OCI-M1 (cell line): Measurements from ENCODE around the gene CDH18.

Experiments
- DNase-seq: peaks from one replicate; lab custom pipeline; 2025; lab: John Stamatoyannopoulos, UW

The CDH18 gene

DNA sequence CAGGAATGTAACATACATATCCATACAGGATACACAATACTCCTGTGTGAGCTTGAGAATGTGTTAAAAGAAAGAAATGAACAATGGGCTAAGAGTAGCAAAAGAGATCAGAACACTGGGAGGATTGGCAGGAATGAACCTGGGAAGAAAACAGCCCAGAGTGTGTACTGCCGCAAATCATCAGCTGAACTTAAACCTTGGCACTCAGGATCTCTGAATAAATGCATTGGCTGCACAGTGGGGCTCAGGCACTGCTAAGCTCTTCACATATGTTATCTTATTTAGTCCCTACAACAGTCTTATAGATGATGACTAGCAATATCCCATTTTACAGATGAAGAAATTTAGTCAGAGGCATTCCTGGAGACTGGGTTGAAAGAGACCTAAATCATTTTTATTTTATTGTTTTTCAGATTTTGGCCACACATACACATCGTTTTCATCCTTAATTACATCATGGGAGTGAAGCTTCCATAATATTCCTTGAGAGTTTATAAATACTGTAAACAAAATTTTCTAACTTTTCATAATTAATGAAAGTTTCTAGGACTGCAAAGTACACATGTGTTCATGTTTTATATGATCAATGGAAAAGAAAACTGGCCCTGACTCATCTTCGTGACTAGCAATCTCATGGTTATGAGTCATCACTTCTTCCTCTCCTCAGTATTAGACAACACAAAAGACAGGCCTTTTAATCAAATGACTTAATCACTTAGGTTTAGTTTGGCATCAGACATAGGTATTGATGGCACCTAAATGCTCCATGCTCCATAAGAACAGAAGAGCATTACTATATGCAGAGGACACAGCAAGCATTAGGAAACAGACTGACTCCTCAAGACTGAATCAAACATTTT, 59.2 kb downstream of the CDH18 start:
- peak; percentile 76 for DNase-seq

DNA sequence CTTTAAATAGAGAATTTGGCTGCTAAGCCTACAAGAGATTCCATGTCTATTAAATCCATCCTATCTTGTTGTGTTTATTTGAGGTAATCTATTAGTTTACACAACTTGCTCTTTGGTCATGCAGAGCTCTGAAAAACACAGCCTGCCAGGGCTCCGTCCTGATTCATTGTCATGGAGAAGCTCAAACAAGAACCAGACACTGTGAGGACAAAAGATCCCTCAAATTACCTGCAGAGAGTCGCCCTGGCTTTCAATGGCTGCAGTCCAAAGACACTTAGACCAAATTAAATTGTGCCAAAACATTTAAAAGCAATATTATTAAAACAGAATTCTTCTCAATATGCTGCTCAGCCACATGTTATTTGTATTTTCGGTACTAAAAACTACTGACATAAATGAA, 60.1 kb downstream of the CDH18 start:
- no peak for DNase-seq

DNA sequence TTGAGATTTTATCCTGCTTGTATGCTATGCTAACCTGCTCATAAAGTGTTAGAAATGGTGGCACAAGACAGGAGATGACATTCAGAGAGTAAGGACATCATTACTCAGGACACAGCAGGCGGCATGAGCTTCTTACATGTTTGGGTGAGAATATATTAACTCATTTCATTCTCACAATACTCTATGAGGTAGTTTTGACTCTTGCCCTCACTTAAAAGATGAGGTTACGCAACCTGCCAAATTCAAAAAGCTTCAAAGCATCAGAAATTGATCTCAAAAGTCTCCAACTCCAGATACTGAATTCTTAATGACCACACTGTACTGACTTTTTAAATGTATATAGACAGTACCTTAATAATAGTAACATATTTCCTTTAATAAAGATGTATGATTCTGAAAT, 60.8 kb downstream of the CDH18 start:
- no peak for DNase-seq

DNA sequence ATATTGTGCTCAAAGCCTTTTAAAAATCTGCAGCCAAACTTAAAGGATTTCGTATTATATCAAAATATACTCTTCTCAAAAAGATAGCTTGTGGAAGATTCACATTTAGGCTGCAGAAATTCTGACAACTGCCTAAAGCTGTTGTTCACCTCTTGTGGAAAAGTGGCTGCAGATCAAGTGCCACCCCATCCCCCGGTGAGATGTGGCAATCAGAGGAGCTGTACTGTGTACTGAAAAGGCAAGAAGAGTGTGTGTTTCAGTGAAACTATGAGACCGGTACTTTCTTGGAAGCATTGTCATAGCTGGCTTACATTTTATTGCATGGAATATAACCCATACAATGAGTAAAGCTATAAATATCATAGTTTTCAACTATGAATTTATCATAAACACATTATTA, 64.3 kb downstream of the CDH18 start:
- DNase-seq: no peak

DNA sequence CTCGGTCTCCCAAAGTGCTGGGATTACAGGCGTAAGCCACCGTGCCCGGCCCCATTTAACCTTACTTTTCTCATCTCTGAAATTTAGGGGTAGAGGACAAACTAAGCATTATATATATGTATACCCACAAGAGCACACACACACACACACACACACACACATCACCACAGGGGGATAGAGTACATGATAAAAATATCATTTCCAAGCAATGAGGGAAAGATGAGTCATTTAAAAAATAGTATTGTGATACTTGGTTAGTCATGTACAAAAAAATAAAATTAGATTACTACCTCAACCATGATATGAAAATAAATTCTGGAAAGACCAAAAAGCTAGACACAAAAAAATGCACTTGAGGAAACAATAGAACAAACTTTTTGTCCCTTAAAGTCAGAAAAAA, 67.2 kb downstream of the CDH18 start:
- no peak for DNase-seq

- DNase-seq: no peak
These were observed 69.2 kb downstream of the CDH18 start for GRCh38 chr5:19918780-19919179.

DNA sequence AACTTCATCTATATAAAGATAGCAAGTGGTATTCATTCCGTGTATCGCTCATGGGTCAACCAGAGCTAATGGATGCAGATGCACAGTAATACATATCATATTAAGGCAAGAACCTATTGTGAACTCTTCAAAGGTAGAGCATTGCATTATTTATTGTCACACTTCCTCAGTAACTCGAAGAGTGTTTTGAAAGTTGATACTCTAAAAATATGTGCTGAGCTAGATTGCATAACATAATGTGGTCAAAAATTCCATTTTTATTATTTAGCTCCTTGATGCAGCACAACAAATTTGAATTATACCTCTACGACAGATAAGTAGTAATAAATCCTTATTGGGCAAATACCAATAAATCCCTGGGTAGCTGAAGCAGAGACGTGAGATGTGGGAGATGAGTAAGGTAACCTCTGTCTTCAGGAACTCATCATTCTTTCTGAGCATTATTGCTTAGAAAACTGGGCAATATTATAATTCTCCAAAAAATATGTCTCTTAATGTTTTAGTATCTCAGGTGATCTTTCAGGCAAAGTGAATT, 70.3 kb downstream of the CDH18 start:
- DNase-seq: no peak

DNA sequence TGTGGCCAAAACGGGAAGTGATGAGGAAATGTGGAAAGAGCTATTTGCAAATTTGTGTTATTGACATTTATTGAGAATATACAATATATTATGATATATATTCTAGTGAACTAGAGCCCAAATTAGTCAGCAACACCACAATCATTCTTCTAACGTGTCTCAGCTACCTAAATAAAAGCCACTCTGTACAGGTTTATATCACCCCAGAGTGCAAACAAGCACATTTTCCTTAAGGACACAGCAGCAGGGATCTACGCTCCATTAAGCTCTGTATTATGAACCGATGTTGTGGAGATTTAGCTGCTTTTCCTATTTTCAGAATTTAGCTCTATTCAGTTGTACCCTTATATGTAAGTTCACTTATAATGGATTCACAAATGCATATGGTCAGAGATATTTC, 77.9 kb downstream of the CDH18 start:
- DNase-seq: no peak

DNA sequence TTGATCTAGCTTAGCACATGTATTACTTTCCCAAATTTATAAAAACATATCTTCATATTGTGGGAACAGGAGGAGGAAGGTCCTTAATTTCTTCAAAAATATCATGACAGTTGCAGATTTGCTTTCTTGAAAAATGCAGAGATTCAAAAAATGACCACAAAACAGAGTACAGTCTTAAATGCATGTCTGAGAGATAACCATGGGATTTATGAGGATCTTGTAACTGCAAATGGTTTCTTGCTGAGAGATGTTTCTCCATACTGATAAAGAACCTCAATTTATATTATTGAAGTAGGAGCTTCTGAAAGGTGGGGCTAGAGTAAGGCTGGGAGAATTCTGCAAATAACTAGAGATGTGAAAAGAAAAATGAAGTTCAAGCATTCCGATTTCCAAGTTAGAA, 83.2 kb downstream of the CDH18 start:
- DNase-seq: no peak

GRCh38 chr5:19903611-19904010, 84.4 kb downstream of the CDH18 start:
- no peak for DNase-seq

DNA sequence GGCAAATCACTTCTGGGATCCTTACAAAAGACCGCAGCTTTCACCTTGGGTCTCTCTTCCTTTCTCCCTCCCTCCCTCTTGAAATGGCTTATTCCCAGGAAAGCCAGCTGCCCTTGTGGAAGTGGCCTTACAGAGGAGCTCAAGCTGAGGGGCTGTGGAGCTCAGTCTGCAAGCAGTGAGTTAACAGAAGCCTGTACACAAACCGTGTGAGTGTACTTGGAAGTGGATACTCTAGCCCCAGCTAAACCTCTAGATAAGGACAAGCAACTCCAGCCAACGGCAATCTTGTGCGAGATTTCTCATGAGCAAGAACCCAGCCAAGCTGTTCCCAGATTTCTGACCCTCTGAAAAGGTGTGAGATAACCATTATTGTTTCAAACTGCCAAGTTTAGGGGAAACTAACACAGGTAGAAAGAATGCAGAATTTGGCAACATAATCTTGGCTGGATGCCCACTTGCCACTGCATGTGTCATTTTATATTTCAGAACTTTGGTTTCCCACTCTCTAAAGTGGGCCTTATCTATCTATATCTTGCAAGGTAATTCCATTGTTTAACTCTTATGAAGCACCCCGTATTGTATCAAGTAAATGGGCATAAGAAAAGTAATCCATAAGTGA, 85.6 kb downstream of the CDH18 start:
- peak; percentile 17 for DNase-seq

GRCh38 chr5:19900269-19900668, 87.7 kb downstream of the CDH18 start:
- DNase-seq: no peak

- DNase-seq: no peak
These were observed 96.3 kb downstream of the CDH18 start for GRCh38 chr5:19891658-19892057.

GRCh38 chr5:19886123-19886917, 101.7 kb downstream of the CDH18 start:
- DNase-seq: no peak

DNA sequence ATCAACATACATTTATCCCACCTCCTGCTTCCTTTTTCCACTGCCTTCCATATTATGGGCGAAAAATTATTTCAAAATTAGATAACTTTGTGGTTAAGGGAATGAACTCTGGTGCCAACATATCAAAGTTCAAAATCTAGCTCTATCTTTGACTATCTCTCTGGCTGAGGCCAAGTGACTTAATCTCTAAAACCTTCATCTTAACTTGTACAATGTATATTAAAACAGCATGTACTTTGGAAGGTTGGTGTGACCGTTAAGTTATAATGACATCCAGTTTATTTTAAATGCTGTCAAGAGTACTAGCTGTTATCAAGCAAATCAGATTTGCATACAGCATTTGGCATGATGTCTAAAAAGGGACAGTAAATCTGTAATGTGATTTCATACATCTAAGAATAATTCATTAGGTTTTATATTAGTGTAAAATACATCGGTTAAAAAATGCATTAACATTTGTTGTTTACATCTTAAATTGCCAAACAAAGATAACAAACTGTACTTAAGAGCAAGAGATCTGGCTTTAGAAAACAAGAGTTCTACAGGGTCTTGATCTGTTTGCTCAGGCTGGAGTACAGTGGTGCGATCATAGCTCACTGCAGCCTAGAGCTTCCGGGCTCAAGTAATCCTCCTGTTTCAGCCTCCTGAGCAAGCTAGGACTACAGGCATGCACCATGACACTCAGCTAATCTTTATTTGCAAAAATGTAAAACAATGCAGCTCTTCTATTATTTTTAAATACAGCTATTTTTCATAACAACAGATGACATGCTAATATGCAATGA, 102.8 kb downstream of the CDH18 start:
- no peak for DNase-seq

DNA sequence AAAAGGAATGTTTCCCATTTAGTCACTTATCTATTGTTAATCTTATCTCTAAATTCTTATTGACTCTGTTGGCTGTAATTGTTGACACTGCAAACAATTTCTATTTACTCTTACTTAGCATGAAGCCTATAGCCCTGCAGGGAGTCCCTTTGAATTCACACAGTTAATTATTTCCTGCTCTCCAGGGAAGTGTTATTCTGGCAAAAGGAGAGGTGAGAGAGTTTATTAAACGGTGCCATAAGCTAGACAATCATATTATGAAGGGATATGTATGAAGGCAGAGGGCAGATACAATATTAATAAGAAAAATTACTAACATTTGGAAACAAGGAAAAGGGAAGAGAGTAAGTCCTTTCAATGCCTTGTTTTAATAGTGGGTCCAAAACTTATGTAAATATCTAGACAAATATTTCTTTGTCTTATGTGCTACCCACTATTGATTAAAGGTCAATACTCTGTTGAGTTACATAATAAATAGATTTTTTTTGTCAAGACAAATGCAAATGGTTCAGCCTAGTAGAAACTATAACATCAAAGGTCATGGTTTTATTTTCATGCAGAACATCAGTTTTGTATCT, 107.1 kb downstream of the CDH18 start:
- no peak for DNase-seq

- no peak for DNase-seq
These were observed 107.5 kb downstream of the CDH18 start for GRCh38 chr5:19880458-19880857.

DNA sequence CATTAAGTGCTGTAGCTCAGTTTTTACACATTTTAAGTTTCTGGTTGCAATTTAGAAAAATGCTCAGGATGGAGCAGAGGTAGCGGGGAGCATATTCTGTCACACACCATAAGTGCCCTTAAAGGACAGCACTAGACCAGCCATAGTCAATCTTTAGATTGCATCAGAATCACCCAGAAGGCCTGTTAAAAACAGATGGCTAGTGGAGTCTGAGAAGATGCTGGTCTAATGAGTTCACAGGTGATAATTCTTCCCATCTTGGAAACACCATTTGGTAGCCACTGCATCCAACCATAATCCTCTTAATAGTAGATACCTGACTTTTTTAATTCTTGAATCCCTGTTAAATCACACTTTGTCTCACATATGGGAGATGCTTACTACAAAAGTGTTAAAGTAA, 113.2 kb downstream of the CDH18 start:
- no peak for DNase-seq

DNA sequence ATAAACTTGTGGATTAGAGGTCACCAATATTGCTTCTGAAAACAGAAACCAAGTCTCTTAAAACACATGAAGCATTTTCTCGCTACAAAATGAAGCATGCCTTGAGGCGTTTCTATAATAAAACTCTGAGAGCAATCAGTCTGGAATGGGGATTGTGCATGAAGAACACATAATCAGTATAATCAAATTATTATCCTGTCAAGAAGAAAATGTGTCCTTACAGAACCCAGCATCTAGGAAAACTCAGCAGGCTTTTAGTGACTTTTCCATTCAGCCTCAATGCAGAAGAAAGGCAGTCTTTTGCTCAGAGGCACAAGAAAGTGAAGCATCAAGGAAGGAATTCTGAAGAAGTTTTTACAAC, 121.9 kb downstream of the CDH18 start:
- DNase-seq: no peak

- DNase-seq: no peak
These were observed 122.5 kb downstream of the CDH18 start for GRCh38 chr5:19865336-19866089.

DNA sequence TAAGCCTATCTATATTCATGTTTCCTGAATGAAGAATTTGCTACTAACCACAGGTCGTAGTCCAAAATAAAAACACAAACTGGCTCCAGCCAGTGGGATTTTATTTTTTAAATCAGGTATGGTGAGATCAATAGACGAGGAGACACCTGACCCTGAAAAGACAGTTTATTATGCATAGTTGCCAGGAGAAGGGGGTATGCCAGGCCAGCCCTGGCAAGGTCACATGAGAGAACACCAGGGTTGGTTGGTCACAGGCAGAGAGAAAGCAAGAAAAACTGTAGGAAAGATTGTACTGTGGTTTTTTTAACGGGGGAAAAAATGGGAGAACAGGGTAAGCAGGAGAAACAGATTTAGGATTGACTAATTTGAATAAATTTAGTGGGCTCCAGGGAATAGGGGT, 125.3 kb downstream of the CDH18 start:
- DNase-seq: no peak
